GM19397 (cell line): ENCODE measurements around the gene HNRNPM.

Experiments used
- ATAC-seq: cut with Tn5 transposase; IDR thresholded peaks from one replicate; pipeline ENCODE4 v1.9.1; 2021; ENCODE audit warnings: mild to moderate bottlenecking, moderate library complexity; ENCODE audit not compliant: unreplicated experiment

Gene HNRNPM

GRCh38 chr19:8459520-8460270, 14.9 kb downstream of the HNRNPM start:
- no peak for ATAC-seq

GRCh38 chr19:8460516-8461298, 15.9 kb downstream of the HNRNPM start:
- no peak for ATAC-seq

DNA sequence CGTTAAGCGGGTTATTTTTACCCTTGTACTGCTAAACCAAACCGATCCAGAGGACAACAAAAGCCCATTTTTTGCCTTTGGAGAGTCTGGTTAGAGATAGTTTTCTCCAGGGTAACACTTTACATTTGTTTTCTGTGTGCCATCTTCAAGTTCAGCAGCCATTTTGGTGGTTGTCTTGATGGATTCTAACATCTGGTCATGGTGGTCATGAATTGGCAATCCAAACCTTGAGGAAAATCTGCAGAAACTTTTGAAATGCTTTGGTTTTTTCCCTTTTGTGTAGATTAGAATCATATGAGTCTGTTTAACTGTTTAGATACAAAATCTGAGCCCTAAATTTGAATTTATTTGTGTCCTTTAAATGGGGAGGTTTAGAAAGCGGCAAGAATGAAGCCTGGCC, 16.6 kb downstream of the HNRNPM start:
- no peak for ATAC-seq

GRCh38 chr19:8461891-8462290, 17.1 kb downstream of the HNRNPM start:
- no peak for ATAC-seq

GRCh38 chr19:8462571-8462970, 17.8 kb downstream of the HNRNPM start:
- ATAC-seq: no peak

DNA sequence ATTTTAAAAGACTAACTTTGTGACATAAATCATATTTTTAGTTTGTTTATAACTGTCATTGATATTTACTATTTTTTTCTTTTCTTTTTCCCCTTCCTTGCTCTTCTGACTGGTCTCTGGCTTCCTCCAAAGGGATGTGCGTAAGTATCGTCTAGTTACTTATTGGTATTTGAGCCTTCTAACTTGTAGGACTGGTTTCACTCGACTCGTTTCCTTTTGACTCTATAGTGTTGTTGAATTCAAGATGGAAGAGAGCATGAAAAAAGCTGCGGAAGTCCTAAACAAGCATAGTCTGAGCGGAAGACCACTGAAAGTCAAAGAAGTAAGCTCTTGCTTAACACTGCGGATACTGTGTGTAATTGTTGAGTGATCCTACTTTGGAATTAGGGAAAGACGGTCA, 18.6 kb downstream of the HNRNPM start:
- no peak for ATAC-seq

- ATAC-seq: no peak
Observed at GRCh38 chr19:8466018-8466417, 21.2 kb downstream of the HNRNPM start.

DNA sequence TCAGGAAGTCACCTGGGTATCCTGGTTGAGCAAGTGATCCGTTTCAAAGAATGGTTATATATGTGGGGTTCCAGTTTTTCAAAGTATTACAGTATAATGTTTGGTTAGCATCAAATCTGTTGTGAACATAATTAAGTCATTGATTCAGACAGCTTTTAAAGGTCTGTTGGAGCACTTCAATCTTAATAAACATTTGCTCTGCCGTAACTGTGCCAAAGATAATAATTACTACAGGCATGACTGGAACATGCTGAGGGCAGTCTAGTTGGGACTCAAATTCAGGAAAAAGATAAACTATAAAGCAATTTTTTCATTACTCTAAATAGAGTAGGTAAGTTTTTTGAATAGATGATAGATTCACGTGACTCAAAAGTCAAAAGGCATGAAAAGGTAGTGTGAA, 23.3 kb downstream of the HNRNPM start:
- no peak for ATAC-seq

GRCh38 chr19:8468761-8469373, 24.1 kb downstream of the HNRNPM start:
- ATAC-seq: no peak

- ATAC-seq: no peak
Observed at GRCh38 chr19:8469613-8470368, 25.0 kb downstream of the HNRNPM start.

DNA sequence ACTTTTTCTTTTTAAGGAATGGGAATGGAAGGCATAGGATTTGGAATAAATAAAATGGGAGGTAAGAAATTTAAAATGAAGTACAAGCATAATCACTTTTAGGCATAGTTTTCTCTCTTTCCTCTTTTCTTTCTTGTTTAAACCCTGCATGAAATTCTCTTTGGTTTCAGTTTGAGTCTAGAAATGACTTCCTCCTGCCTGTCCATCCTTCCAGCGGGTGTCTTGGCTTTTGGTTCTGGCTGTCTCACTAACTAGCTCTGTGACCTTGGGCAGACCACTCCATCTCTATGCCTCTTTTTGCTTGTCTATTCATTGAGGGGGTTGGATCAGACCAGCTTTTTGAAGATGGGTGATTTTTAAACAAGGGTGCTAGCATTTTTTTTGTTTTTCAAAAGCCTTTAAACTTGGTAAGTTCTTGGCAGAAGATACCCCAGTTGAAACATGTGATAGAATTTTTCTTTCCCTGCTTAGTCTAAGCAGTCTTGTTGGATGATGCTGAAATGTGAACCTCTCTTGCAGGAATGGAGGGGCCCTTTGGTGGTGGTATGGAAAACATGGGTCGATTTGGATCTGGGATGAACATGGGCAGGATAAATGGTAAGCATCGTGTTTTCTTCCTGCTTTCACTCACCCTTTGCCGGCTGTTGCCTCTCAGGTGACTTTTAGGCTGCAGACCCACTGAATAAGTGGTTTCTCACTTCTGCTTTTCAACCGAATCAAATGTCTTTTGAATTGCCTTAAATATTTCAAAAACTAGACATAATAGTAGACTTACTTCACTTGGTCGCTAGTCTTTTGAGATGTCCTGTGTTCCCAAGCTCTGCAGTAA, 29.1 kb downstream of the HNRNPM start:
- no peak for ATAC-seq

DNA sequence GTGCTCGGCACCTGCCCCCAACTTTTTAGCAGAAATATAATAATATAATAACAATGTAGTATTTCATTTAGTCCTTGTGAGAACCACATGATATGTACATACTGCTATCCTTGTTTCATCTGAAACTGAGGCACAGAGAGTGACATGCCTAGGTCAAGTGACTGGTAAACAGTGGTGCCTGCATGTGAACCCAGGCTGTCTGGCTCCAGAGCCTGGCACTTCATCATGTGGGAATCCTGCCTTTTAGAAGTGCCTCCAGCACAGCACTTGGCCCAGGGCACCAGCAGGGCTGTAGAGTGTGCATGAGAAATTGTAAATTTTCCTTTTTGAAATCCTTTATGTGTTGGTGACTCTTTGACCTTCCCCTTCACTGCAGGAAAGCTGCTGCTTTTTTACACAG, 30.2 kb downstream of the HNRNPM start:
- no peak for ATAC-seq

GRCh38 chr19:8476524-8476923, 31.7 kb downstream of the HNRNPM start:
- no peak for ATAC-seq

DNA sequence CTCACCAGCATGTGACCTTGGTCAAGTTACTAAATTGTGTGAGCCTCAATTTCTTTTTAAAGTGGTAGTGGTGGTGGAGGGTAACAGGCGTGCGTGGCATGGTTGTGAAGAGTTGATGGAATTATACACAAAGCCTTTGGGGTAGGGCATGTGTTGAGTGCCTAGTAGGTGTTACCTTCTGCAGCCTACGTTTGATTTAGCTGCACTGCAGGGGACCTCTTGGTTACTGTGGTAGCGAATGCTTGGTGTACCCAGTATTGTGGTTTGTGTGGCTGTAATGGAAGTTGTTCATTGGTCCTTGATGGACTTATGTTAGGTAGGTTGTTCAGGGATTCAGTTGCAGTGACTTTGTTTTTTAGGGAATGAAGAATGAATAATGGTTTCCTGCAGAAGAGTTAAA, 33.1 kb downstream of the HNRNPM start:
- no peak for ATAC-seq

DNA sequence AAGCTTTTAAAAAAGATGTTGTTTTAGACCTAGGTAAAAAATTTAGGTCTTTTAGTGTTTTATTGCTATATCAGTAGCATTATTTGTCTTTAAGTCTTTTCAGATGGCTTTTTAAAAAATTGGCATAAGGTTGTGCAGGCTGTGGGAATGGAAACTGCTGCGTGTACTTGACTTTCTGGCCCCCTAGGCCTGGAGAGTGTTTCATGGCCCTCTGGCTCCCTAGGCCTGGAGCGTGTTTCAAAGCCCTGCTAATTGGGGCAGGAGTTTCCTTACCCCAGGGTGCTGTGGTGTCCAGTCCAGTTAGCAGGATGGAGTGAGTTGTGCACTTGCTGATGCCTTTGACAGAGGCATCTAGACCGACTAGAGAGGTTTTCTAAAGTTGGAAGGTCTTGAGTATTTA, 33.8 kb downstream of the HNRNPM start:
- no peak for ATAC-seq

GRCh38 chr19:8481201-8481600, 36.4 kb downstream of the HNRNPM start:
- ATAC-seq: no peak

- no peak for ATAC-seq
Observed at GRCh38 chr19:8481616-8482015, 36.8 kb downstream of the HNRNPM start.

GRCh38 chr19:8482696-8483095, 37.9 kb downstream of the HNRNPM start:
- ATAC-seq: no peak

- no peak for ATAC-seq
Observed at GRCh38 chr19:8483165-8483564, 38.4 kb downstream of the HNRNPM start.

- no peak for ATAC-seq
Observed at GRCh38 chr19:8484331-8484894, 39.6 kb downstream of the HNRNPM start.
